Retinal pigment epithelial cell (primary cell): ENCODE measurements around the gene SPTBN1.

Source experiments
- DNase-seq: peaks from one replicate; pipeline ENCODE4 v3.0.0-alpha.2; 2010; ENCODE audit warnings: low read depth
- H3K4me3 ChIP-seq: 2 replicates; pipeline ENCODE4 v1.5.1; 2011; ENCODE audit warnings: mild to moderate bottlenecking, low read length, control low read depth, moderate library complexity
- TF ChIP-seq, protein P1 (sequence below): conservative IDR thresholded peaks from 2 replicates; pipeline ENCODE4 v1.5.1; 2011; ENCODE audit warnings: low read depth, low read length, control low read depth, inconsistent platforms

The SPTBN1 gene

DNA sequence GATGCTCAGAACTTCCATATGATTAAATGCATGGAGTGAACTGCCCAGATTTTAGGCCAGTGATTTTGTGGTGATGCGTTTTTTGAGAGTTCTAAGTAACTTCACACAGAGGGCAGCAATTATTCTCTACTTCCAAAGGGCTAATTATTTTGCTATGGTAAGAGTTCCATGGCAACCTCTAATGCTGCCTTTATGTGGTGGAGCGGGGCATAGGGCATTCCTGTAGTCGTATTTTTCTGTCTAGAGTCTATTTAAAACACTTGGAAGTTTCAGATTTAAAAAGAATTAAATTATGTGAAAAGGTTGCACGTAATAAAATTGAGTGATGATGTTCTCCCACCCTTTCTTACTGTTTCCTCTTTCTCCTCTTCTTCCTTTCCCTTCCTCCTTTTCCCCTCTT, 203.4 kb downstream of the SPTBN1 start:
- TF ChIP-seq, protein P1, sequence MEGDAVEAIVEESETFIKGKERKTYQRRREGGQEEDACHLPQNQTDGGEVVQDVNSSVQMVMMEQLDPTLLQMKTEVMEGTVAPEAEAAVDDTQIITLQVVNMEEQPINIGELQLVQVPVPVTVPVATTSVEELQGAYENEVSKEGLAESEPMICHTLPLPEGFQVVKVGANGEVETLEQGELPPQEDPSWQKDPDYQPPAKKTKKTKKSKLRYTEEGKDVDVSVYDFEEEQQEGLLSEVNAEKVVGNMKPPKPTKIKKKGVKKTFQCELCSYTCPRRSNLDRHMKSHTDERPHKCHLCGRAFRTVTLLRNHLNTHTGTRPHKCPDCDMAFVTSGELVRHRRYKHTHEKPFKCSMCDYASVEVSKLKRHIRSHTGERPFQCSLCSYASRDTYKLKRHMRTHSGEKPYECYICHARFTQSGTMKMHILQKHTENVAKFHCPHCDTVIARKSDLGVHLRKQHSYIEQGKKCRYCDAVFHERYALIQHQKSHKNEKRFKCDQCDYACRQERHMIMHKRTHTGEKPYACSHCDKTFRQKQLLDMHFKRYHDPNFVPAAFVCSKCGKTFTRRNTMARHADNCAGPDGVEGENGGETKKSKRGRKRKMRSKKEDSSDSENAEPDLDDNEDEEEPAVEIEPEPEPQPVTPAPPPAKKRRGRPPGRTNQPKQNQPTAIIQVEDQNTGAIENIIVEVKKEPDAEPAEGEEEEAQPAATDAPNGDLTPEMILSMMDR = no peak
- H3K4me3 ChIP-seq = no peak overlapping the region
- DNase-seq = no peak

DNA sequence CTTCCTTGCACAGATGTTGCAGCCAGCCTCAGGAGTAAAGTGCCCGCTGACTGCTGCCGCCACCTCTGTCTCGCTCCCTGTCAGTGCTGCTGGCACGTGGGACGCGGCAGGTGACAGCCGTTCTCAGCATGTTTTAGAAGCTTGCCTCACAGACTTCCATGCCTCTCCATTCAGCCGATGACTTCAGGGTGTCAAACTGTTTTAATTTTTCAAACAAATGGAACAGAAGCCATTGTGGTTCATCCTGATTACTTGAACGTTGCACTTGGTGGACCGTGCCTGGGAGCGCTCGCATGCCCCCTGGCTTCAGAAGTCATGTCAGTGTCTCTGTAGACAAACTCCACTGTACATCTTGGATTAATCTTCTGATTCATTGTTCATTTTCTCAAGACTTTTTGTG, 204.6 kb downstream of the SPTBN1 start:
- DNase-seq = no peak

DNA sequence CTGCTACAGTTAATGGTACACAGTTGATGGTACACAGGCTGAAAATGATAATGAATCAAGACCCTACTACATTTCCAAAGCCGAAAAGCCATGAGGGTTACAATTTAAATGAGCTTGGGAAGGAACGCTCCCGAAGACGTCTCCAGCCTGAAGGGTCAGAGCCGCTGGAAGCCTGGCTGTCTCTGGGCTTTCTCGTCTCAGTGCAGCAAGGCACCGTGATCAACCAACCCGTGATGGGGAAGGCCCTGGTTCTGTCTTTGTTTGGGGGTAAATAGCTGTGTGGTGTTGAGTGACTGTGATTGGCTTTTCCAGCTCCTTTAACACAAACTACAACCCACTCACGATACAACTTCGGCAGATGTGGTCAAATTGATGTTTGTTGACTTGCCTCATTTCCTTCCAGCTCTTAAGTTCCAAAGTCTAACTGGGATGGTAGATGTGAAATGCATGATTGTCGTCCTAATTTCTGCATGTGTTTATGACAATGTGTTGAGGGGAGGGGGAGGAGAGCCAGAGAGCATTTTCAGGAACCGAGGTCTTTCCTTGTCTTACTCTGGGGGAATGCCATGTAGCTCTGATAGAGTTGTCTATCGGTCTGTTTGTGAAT, 207.4 kb downstream of the SPTBN1 start:
- no peak overlapping the region for H3K4me3 ChIP-seq
- TF ChIP-seq, protein P1 = no peak
- DNase-seq = no peak

More for the DNA sequence above, 204.6 kb downstream of the SPTBN1 start:
- TF ChIP-seq, protein P1 = no peak
- H3K4me3 ChIP-seq = no peak overlapping the region

DNA sequence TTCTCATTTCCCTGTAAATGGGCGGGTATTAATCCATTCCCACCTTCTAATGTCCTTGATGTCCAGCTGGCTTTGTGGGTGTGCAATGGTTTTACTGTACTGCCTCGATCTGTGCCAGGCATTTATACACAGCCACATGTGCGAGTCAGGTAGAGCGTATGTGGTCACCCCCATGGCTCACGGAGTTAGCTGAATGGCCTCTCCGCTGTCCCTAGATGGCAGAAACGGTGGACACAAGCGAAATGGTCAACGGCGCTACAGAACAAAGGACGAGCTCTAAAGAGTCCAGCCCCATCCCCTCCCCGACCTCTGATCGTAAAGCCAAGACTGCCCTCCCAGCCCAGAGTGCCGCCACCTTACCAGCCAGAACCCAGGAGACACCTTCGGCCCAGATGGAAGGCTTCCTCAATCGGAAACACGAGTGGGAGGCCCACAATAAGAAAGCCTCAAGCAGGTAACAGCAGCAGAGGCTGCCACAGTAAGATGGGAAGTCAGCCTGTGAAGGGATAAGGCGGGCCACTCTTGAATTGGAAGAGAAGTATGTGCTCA, 208.2 kb downstream of the SPTBN1 start:
- TF ChIP-seq, protein P1 = no peak
- no peak overlapping the region for H3K4me3 ChIP-seq
- DNase-seq = no peak

DNA sequence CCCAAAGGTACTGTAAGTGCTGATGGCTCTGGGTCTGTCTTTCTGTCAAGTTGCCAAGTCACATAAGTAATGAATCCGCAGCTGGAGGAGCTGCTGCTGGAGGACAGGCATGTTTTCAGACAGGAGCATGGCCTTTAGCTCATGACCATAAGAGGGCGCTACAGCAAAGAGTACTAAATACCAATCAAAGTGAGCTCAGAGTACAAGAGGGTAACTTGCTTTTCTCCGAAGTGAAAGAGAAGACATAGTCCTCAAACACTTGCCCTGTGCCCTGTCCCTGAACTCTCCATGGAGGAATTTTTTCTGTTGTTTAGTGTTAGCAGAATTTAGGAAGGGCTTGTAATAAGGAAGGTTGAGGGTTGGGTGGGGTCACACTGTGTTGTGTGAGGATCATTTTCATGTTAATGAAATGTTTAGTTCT, 209.3 kb downstream of the SPTBN1 start:
- TF ChIP-seq, protein P1 = peak; percentile 69
- DNase-seq = no peak
- H3K4me3 ChIP-seq = no peak overlapping the region

DNA sequence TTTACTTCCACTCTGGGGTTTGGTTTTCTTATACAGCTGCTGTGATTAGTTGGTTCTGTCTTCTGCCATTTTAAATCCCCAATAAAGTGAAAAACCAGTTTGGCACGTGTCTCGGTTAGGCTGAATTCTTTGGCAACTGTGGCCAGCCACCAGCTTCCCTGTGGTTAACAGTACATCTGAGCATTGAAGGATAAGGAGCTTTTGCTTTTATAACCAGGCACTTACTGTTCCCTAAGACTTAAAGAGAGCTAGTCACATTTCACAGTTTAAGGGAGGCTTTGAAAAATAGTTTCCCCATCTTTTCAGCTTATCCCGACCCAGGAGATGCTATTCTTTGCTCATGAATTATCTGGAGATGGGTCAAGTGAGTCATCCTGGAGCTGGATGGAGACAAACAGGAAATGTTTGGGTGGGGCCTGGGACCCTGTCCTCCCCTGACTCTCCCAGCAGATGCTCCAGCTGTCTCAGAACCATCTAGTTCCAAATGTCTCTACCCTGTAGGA, 210.1 kb downstream of the SPTBN1 start:
- DNase-seq = no peak
- H3K4me3 ChIP-seq = no peak overlapping the region
- TF ChIP-seq, protein P1 = no peak
